ENCODE data around the gene KIF16B.

DNA sequence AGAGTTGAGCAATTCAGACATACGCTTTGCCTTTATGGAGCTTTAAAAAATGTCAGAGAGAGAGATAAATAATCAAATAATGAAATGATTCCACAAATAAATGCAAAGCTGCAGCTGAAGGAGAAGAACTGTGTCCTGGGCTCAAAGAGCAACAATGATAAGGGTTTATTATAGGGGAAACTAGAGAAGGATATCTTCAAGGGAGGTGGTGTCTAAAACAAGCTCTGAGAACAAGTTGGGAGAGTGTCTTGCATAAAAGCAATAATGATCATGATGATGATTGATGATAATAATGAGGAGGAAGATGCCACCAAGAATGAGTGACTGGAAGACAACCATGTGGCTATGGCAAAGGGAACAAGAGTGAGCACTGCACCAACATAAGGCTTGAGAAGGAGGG, 164.3 kb downstream of the KIF16B start:
- TF ChIP-seq, protein P1, sequence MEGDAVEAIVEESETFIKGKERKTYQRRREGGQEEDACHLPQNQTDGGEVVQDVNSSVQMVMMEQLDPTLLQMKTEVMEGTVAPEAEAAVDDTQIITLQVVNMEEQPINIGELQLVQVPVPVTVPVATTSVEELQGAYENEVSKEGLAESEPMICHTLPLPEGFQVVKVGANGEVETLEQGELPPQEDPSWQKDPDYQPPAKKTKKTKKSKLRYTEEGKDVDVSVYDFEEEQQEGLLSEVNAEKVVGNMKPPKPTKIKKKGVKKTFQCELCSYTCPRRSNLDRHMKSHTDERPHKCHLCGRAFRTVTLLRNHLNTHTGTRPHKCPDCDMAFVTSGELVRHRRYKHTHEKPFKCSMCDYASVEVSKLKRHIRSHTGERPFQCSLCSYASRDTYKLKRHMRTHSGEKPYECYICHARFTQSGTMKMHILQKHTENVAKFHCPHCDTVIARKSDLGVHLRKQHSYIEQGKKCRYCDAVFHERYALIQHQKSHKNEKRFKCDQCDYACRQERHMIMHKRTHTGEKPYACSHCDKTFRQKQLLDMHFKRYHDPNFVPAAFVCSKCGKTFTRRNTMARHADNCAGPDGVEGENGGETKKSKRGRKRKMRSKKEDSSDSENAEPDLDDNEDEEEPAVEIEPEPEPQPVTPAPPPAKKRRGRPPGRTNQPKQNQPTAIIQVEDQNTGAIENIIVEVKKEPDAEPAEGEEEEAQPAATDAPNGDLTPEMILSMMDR (IDR thresholded peaks at IDR 0.05; ENCODE audit: extremely low read depth in 1 of 2, insufficient read depth in 1 of 2, low read depth in 1 of 2, low read length in 2 of 2), result no peak
- TF ChIP-seq POLR2A (IDR thresholded peaks at IDR 0.05; ENCODE audit: low read depth, low read length), result no peak
- TF ChIP-seq, protein P2, sequence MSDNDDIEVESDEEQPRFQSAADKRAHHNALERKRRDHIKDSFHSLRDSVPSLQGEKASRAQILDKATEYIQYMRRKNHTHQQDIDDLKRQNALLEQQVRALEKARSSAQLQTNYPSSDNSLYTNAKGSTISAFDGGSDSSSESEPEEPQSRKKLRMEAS (IDR thresholded peaks at IDR 0.05; ENCODE audit: insufficient read depth, insufficient read length), result no peak
- no peak for TF ChIP-seq EZH2 (IDR thresholded peaks at IDR 0.05; ENCODE audit: borderline replicate concordance, low read depth, low read length, severe bottlenecking)
- TF ChIP-seq GATA2 (IDR thresholded peaks at IDR 0.05; ENCODE audit: insufficient read depth, insufficient read length, low read depth, low read length), result no peak
